HEK293 (cell line): ENCODE results near the gene TNNI3K.

Source experiments
- CTCF ChIA-PET: fragments of 350-600 bp; formaldehyde crosslinking; extraction: SDS; loops from one replicate; lab custom pipeline; 2021; ENCODE audit warnings: antibody characterized with exemption; lab: Yijun Ruan, JAX
- POLR2A ChIA-PET: fragments of 300-600 bp; formaldehyde crosslinking; extraction: SDS; loops from one replicate; lab custom pipeline; 2020; ENCODE audit warnings: antibody characterized with exemption, inconsistent platforms; lab: Yijun Ruan, JAX
- H3K27ac ChIP-seq: fragments of 200-500 bp; sonication (Bioruptor generic); 2 replicates; pipeline ENCODE4 v1.5.1; 2014; ENCODE audit warnings: low read depth, low read length, control low read depth, inconsistent platforms; ENCODE audit errors: extremely low read depth
- H3K36me3 ChIP-seq, 2 experiments: fragments of 200-500 bp in 1 of 2; sonication (Bioruptor generic) in 1 of 2; 1 replicate in 1 of 2; 2 replicates in 1 of 2; pipeline ENCODE4 v1.5.1; 2014 to 2017; ENCODE audit warnings: inconsistent platforms in 2 of 2, low read length in 2 of 2; ENCODE audit not compliant: control insufficient read depth in 2 of 2, insufficient read depth in 1 of 2
- H3K4me1 ChIP-seq: fragments of 200-500 bp; sonication (Bioruptor generic); 2 replicates; pipeline ENCODE4 v1.5.1; 2014; ENCODE audit warnings: mild to moderate bottlenecking, low read length, inconsistent platforms; ENCODE audit not compliant: control insufficient read depth, insufficient read depth
- H3K4me3 ChIP-seq: 2 replicates; pipeline ENCODE4 v1.5.1; 2011; ENCODE audit warnings: low read depth, mild to moderate bottlenecking, control low read depth, low read length, moderate library complexity
- H3K9me3 ChIP-seq: fragments of 200-500 bp; sonication (Bioruptor generic); 2 replicates; pipeline ENCODE4 v1.5.1; 2014; ENCODE audit warnings: low read depth, low read length, inconsistent platforms; ENCODE audit not compliant: control insufficient read depth, insufficient read depth
- BCL6B ChIP-seq: fragments of 450-650 bp; formaldehyde crosslinking; IDR thresholded peaks from 2 replicates; pipeline ENCODE4 v1.5.1; 2017; ENCODE audit warnings: missing biosample characterization, missing genetic modification characterization
- KLF8 ChIP-seq: fragments of 450-650 bp; formaldehyde crosslinking; IDR thresholded peaks from 2 replicates; pipeline ENCODE4 v1.5.1; 2016; ENCODE audit warnings: missing biosample characterization, missing genetic modification characterization
- MEIS1 ChIP-seq: sonication (generic); formaldehyde crosslinking; IDR thresholded peaks from 2 replicates; pipeline ENCODE4 v1.8.1; 2022; ENCODE audit warnings: missing genetic modification reagents, mild to moderate bottlenecking, borderline replicate concordance
- TRIM28 ChIP-seq: IDR thresholded peaks from 2 replicates; pipeline ENCODE4 v1.6.1; 2011; ENCODE audit warnings: low read length, control low read depth, borderline replicate concordance
- ZBTB11 ChIP-seq: fragments of 450-650 bp; formaldehyde crosslinking; conservative IDR thresholded peaks from 2 replicates; pipeline ENCODE4 v1.5.1; 2016; ENCODE audit warnings: low read depth, missing biosample characterization, missing genetic modification characterization
- ZFHX2 ChIP-seq: fragments of 450-650 bp; formaldehyde crosslinking; conservative IDR thresholded peaks from 2 replicates; pipeline ENCODE4 v1.5.1; 2016; ENCODE audit warnings: missing biosample characterization, missing genetic modification characterization
- ZFP3 ChIP-seq: fragments of 450-650 bp; formaldehyde crosslinking; IDR thresholded peaks from 2 replicates; pipeline ENCODE4 v1.5.1; 2016; ENCODE audit warnings: low read depth, missing biosample characterization, missing genetic modification characterization
- ZFP37 ChIP-seq: fragments of 450-650 bp; formaldehyde crosslinking; IDR thresholded peaks from 2 replicates; pipeline ENCODE4 v1.5.1; 2016; ENCODE audit warnings: missing biosample characterization, missing genetic modification characterization
- ZNF10 ChIP-seq: fragments of 450-650 bp; formaldehyde crosslinking; IDR thresholded peaks from 2 replicates; pipeline ENCODE4 v1.5.1; 2017; ENCODE audit warnings: missing biosample characterization, missing genetic modification characterization
- ZNF2 ChIP-seq: fragments of 450-650 bp; formaldehyde crosslinking; IDR thresholded peaks from 2 replicates; pipeline ENCODE4 v1.5.1; 2016; ENCODE audit warnings: missing biosample characterization, missing genetic modification characterization
- ZNF501 ChIP-seq: fragments of 450-650 bp; formaldehyde crosslinking; IDR thresholded peaks from 2 replicates; pipeline ENCODE4 v1.5.1; 2016; ENCODE audit warnings: missing biosample characterization, missing genetic modification characterization
- ZNF510 ChIP-seq: fragments of 450-650 bp; formaldehyde crosslinking; IDR thresholded peaks from 2 replicates; pipeline ENCODE4 v1.5.1; 2018; ENCODE audit warnings: mild to moderate bottlenecking, missing genetic modification characterization, missing biosample characterization; ENCODE audit not compliant: insufficient replicate concordance
- ZNF561 ChIP-seq: fragments of 450-650 bp; IDR thresholded peaks from 2 replicates; pipeline ENCODE4 v1.5.1; 2018; ENCODE audit warnings: missing biosample characterization, missing genetic modification characterization, borderline replicate concordance
- ZNF585B ChIP-seq: fragments of 450-650 bp; formaldehyde crosslinking; IDR thresholded peaks from 2 replicates; pipeline ENCODE4 v1.5.1; 2016; ENCODE audit warnings: missing biosample characterization, missing genetic modification characterization
- ZNF670 ChIP-seq: fragments of 450-650 bp; formaldehyde crosslinking; IDR thresholded peaks from 2 replicates; pipeline ENCODE4 v1.5.1; 2016; ENCODE audit warnings: missing biosample characterization, missing genetic modification characterization, low read depth
- TF ChIP-seq, protein P1 (sequence below): fragments of 450-650 bp; formaldehyde crosslinking; optimal IDR thresholded peaks from 2 replicates; pipeline ENCODE3; 2016; ENCODE audit warnings: missing biosample characterization, mild to moderate bottlenecking, missing genetic modification characterization
- TF ChIP-seq, protein P2 (sequence below): fragments of 450-650 bp; formaldehyde crosslinking; IDR thresholded peaks from 2 replicates; pipeline ENCODE4 v1.5.1; 2016; ENCODE audit warnings: missing biosample characterization, missing genetic modification characterization
- TF ChIP-seq, protein P3 (sequence below): fragments of 450-650 bp; formaldehyde crosslinking; IDR thresholded peaks from 2 replicates; pipeline ENCODE4 v1.5.1; 2017; ENCODE audit warnings: missing biosample characterization, missing genetic modification characterization

TNNI3K gene

DNA sequence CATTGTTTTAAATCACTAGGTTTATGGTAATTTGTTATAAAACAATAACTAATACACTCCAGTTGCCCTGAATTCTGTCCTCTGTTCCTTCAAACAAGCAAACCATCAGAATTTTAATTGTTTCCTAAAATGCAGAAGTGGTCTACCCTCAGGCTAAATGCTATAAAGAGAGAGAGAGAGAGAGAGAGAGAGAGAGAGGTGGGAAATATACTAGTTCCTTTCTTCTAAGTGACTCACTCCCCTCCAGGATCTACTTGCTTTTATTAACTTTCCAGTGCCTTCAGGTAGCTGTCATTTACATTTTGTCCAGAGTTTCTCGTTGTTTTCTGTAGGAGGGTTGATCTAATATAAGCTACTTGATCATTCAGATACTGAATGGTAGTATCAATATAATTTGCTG is 250.8 kb downstream of the TNNI3K start:
- Histone ChIP-seq H3K4me3 (no peak overlapping the region), H3K9me3 (no peaks in the 10 kb centered on the region), H3K4me1 (no peaks in the 10 kb centered on the region), H3K36me3 (no peaks in the 10 kb centered on the region), H3K27ac (no peak overlapping the region)
- ChIA-PET POLR2A (no interaction called here), CTCF (interaction anchor here (5.2 kb wide), 1 partner anchor 18 kb away, joined by 20 read pairs; no protein-coding TSS in a partner anchor)
- TF ChIP-seq ZNF670 (tag by site-specific recombination), result no peak
- no peak for TF ChIP-seq ZNF585B (tag by site-specific recombination)
- no peak for TF ChIP-seq ZNF561 (tag by site-specific recombination)
- TF ChIP-seq ZNF510, result no peak
- no peak for TF ChIP-seq ZFP37 (tag by site-specific recombination)

DNA sequence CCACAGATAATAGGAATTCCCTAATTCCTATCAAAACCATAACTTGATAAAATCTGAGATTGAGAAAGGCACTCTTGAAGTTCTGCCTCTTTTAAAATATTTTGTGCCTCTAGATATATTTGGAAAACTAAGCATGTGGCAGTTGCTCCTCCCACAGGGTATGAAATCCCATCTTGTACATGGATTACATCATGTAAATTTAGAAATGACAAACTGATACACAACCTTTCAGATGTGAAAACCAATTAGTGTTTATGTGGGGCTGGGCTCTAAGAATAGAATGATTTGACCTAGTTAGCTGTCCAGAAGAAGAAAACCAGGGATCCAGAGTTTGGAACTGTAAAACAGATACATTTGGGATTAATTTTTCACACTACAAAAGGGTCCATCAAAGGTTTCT is 261.5 kb downstream of the TNNI3K start:
- Histone ChIP-seq H3K36me3 (no peaks in the 10 kb centered on the region), H3K4me3 (no peak overlapping the region), H3K4me1 (no peaks in the 10 kb centered on the region), H3K9me3 (no peaks in the 10 kb centered on the region), H3K27ac (no peak overlapping the region)
- CTCF ChIA-PET, result no interaction called here
- POLR2A ChIA-PET, result no interaction called here
- TF ChIP-seq ZFP3 (tag by site-specific recombination), result no peak
- no peak for TF ChIP-seq ZNF10 (tag by site-specific recombination)
- TF ChIP-seq, protein P1, sequence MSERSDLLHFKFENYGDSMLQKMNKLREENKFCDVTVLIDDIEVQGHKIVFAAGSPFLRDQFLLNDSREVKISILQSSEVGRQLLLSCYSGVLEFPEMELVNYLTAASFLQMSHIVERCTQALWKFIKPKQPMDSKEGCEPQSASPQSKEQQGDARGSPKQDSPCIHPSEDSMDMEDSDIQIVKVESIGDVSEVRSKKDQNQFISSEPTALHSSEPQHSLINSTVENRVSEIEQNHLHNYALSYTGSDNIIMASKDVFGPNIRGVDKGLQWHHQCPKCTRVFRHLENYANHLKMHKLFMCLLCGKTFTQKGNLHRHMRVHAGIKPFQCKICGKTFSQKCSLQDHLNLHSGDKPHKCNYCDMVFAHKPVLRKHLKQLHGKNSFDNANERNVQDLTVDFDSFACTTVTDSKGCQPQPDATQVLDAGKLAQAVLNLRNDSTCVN (tag by site-specific recombination), result no peak
- TF ChIP-seq MEIS1 (CRISPR knock-in tag), result no peak
- TF ChIP-seq, protein P2, sequence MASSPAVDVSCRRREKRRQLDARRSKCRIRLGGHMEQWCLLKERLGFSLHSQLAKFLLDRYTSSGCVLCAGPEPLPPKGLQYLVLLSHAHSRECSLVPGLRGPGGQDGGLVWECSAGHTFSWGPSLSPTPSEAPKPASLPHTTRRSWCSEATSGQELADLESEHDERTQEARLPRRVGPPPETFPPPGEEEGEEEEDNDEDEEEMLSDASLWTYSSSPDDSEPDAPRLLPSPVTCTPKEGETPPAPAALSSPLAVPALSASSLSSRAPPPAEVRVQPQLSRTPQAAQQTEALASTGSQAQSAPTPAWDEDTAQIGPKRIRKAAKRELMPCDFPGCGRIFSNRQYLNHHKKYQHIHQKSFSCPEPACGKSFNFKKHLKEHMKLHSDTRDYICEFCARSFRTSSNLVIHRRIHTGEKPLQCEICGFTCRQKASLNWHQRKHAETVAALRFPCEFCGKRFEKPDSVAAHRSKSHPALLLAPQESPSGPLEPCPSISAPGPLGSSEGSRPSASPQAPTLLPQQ (tag by site-specific recombination), result no peak

- CTCF ChIA-PET, result no interaction called here
- no peaks in the 10 kb centered on the region for H3K36me3 ChIP-seq
- no peaks in the 10 kb centered on the region for H3K9me3 ChIP-seq
- TF ChIP-seq ZFHX2, result no peak
- TF ChIP-seq ZNF2 (tag by site-specific recombination), result no peak
- no peak for TF ChIP-seq ZBTB11 (tag by site-specific recombination)
- no peak for TF ChIP-seq TRIM28
- TF ChIP-seq, protein P3, sequence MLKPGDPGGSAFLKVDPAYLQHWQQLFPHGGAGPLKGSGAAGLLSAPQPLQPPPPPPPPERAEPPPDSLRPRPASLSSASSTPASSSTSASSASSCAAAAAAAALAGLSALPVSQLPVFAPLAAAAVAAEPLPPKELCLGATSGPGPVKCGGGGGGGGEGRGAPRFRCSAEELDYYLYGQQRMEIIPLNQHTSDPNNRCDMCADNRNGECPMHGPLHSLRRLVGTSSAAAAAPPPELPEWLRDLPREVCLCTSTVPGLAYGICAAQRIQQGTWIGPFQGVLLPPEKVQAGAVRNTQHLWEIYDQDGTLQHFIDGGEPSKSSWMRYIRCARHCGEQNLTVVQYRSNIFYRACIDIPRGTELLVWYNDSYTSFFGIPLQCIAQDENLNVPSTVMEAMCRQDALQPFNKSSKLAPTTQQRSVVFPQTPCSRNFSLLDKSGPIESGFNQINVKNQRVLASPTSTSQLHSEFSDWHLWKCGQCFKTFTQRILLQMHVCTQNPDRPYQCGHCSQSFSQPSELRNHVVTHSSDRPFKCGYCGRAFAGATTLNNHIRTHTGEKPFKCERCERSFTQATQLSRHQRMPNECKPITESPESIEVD (tag by site-specific recombination), result no peak
- TF ChIP-seq ZNF501 (tag by site-specific recombination), result no peak
- no peak for TF ChIP-seq KLF8
- TF ChIP-seq BCL6B, result no peak
- TF ChIP-seq, all 188 proteins: peak for 0
- POLR2A ChIA-PET, result no interaction called here
- no peaks in the 10 kb centered on the region for H3K4me1 ChIP-seq
- H3K27ac ChIP-seq, result no peak overlapping the region
- H3K4me3 ChIP-seq, result no peak overlapping the region
Measured at GRCh38 chr1:74498901-74499300, 263.7 kb downstream of the TNNI3K start.
